Right atrium auricular region (tissue), 2 donors: ENCODE measurements around the gene DDX10. TPM values are rescaled to one million over a fixed set of nuclear protein-coding genes. Genes with fewer than 3 reads are reported as not detected.

Experiments used
- DNase-seq: peaks from one replicate; pipeline ENCODE4 v3.0.0-alpha.2; 2019; ENCODE audit warnings: low spot score
- H3K27ac ChIP-seq, 2 donors: fragments of 200-600 bp; sonication (generic); 1 replicate in 1 of 2; 2 replicates in 1 of 2; pipeline ENCODE4 v1.5.1; 2016 to 2019
- H3K27me3 ChIP-seq, 2 donors: fragments of 200-600 bp; sonication (generic); one replicate each; pipeline versions ENCODE4 v1.5.1 to v1.6.0; 2017 to 2019
- H3K36me3 ChIP-seq: fragments of 200-600 bp; sonication (generic); one replicate; pipeline ENCODE4 v1.5.1; 2016
- H3K4me1 ChIP-seq, 2 donors: fragments of 200-600 bp; sonication (generic); one replicate each; pipeline versions ENCODE4 v1.5.1 to v1.6.0; 2017 to 2019
- H3K4me3 ChIP-seq, 2 donors: fragments of 200-600 bp; sonication (generic); 1 replicate in 1 of 2; 2 replicates in 1 of 2; pipeline ENCODE4 v1.5.1; 2017 to 2019; ENCODE audit warnings: mild to moderate bottlenecking in 1 of 2, moderate library complexity in 1 of 2
- H3K9me3 ChIP-seq, 2 donors: fragments of 200-600 bp; sonication (generic); one replicate each; pipeline ENCODE4 v1.5.1; 2019
- total RNA-seq, 2 donors: library from RNA; depleted of rRNA; stranded (reverse); fragments of >200 nt; gene quantifications; one replicate each; pipeline ENCODE4 v1.1.0, GENCODE V29; 2016
- TF ChIP-seq, protein P1 (sequence below), 2 donors: fragments of 200-600 bp; sonication (generic); IDR thresholded peaks; one replicate each; pipeline ENCODE4 v1.5.1; 2019; ENCODE audit warnings: antibody characterized with exemption in 2 of 2

DDX10 gene
- total RNA-seq, 2 donors from 2014 or later, result 11.8 to 13.1 TPM

GRCh38 chr11:108780119-108780518 is 115.2 kb downstream of the DDX10 start:
- H3K27ac ChIP-seq, result no peak overlapping the region
- H3K9me3 ChIP-seq, result no peaks in the 10 kb centered on the region
- H3K4me3 ChIP-seq, result no peak overlapping the region
- H3K27me3 ChIP-seq, result no peaks in the 10 kb centered on the region
- no peak for DNase-seq
- TF ChIP-seq, protein P1, sequence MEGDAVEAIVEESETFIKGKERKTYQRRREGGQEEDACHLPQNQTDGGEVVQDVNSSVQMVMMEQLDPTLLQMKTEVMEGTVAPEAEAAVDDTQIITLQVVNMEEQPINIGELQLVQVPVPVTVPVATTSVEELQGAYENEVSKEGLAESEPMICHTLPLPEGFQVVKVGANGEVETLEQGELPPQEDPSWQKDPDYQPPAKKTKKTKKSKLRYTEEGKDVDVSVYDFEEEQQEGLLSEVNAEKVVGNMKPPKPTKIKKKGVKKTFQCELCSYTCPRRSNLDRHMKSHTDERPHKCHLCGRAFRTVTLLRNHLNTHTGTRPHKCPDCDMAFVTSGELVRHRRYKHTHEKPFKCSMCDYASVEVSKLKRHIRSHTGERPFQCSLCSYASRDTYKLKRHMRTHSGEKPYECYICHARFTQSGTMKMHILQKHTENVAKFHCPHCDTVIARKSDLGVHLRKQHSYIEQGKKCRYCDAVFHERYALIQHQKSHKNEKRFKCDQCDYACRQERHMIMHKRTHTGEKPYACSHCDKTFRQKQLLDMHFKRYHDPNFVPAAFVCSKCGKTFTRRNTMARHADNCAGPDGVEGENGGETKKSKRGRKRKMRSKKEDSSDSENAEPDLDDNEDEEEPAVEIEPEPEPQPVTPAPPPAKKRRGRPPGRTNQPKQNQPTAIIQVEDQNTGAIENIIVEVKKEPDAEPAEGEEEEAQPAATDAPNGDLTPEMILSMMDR (IDR thresholded peaks at IDR 0.05), result no peak
- H3K36me3 ChIP-seq, result no peaks in the 10 kb centered on the region
- H3K4me1 ChIP-seq, result no peaks in the 10 kb centered on the region

GRCh38 chr11:108781946-108782345 is 117.1 kb downstream of the DDX10 start:
- no peaks in the 10 kb centered on the region for H3K9me3 ChIP-seq
- H3K4me1 ChIP-seq, result no peaks in the 10 kb centered on the region
- no peaks in the 10 kb centered on the region for H3K27me3 ChIP-seq
- H3K27ac ChIP-seq, result no peak overlapping the region
- no peak for DNase-seq
- H3K4me3 ChIP-seq, result no peak overlapping the region
- no peaks in the 10 kb centered on the region for H3K36me3 ChIP-seq
- TF ChIP-seq, protein P1 (IDR thresholded peaks at IDR 0.05), result no peak

DNA sequence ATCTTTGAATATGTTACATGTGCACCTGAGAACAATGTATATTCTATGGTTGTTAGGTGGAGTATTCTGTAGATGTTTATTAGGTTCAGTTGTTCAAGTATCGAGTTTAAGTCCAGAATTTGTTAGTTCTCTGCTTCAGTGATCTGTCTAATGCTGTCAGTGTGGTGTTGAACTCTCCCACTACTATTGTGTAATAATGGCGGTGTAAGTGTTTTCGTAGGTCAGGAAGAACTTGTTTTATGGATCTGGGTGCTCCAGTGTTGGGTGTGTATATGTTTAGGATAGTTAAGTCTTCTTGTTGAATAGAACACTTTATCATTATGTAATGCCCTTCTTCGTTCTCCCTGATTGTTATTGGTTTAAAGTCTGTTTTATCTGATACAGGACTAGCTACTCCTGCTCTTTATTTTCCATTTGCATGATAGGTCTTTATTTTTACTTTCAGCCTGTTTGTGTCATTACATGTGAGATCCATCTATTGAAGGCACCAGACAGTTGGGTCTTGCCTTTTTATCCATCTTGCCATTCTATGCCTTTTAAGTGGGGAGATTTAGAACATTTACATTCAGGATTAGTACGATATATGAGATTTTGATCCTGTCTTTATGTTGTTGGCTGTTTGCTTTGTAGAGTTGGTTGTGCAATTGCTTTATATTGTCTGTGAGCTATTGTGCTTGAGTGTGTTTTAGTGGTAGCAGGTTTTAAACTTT is 121.6 kb downstream of the DDX10 start:
- Histone ChIP-seq H3K27me3 (no peaks in the 10 kb centered on the region), H3K4me1 (peaks cover 0 to 5% of the 10 kb centered on the region in 2 donors), H3K27ac (no peak overlapping the region), H3K9me3 (no peaks in the 10 kb centered on the region), H3K4me3 (no peak overlapping the region), H3K36me3 (no peaks in the 10 kb centered on the region)
- TF ChIP-seq, protein P1 (IDR thresholded peaks at IDR 0.05), result no peak
- DNase-seq, result no peak

DNA sequence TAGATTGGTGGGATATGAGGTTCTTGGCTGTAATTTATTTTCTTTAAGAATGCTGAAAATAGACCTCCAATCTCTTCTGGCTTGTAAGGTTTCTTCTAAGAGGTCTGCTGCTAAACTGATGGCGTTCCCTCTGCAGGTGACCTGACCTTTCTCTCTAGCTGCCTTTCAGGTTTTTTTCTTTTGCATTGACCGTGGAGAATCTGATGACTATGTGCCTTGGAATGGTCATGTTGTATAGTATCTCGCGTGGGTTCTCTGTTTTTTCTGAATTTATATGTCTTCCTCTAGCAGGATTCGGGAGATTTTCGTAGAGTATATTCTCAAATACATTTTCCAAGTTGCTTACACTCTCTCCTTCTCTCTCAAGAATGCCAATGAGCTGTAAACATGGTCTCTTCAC is 122.2 kb downstream of the DDX10 start:
- DNase-seq, result no peak
- Histone ChIP-seq H3K27me3 (no peaks in the 10 kb centered on the region), H3K9me3 (no peaks in the 10 kb centered on the region), H3K4me1 (peaks cover 0 to 5% of the 10 kb centered on the region in 2 donors), H3K4me3 (no peak overlapping the region), H3K27ac (no peak overlapping the region), H3K36me3 (no peaks in the 10 kb centered on the region)
- TF ChIP-seq, protein P1 (IDR thresholded peaks at IDR 0.05), result no peak

DNA sequence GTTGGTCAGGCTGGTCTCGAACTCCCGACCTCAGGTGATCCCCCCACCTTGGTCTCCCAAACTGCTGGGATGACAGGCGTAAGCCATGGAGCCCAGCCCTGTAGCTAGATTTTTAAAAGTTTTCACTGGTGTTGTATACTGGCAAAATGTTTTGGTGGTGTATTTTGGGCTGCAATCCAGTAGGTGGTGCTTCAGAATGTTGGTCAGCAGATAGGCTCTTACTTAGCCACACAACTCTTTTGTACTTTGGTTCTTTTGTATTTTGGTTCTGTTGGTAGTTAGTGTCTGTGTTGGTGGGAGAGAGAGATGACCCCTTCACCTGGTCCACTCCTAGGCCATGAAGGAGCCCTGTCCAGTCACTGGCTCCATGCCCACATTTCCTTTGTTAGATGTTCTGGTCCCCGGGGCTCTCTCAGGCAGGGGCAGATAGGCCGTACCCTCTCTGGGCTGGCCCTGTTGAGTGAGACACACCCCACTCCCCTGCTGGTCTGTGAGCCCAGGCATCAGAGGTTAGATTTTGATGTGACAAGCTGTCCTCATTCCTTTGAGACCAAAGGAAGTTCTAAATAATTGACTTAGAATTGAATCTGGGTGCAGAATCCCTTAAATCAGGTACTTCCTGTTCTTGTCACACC is 123.8 kb downstream of the DDX10 start:
- no peak for DNase-seq
- TF ChIP-seq, protein P1 (IDR thresholded peaks at IDR 0.05), result peak in 1 of 2 donors; percentile 49
- H3K4me3 ChIP-seq, result no peak overlapping the region
- no peaks in the 10 kb centered on the region for H3K27me3 ChIP-seq
- peaks cover 0 to 5% of the 10 kb centered on the region in 2 donors for H3K4me1 ChIP-seq
- no peak overlapping the region for H3K27ac ChIP-seq
- no peaks in the 10 kb centered on the region for H3K36me3 ChIP-seq
- no peaks in the 10 kb centered on the region for H3K9me3 ChIP-seq
